ENCODE data around the gene RECK.

RECK gene

GRCh38 chr9:36119476-36119875 is 82.8 kb downstream of the RECK start:
- TF ChIP-seq CTCF (IDR thresholded peaks at IDR 0.05; ENCODE audit: insufficient read depth, low read depth, low read length, missing control alignments): no peak
- peak; percentile 25 for DNase-seq (ENCODE audit: low read depth)
- H3K4me3 ChIP-seq (ENCODE audit: low read length): no peak overlapping the region

GRCh38 chr9:36120705-36121104 is 84.0 kb downstream of the RECK start:
- TF ChIP-seq CTCF (IDR thresholded peaks at IDR 0.05; ENCODE audit: insufficient read depth, low read depth, low read length, missing control alignments): no peak
- H3K4me3 ChIP-seq (ENCODE audit: low read length): no peak overlapping the region
- no peak for DNase-seq (ENCODE audit: low read depth)

GRCh38 chr9:36121971-36122370 is 85.3 kb downstream of the RECK start:
- no peak for TF ChIP-seq CTCF (IDR thresholded peaks at IDR 0.05; ENCODE audit: insufficient read depth, low read depth, low read length, missing control alignments)
- DNase-seq (ENCODE audit: low read depth): no peak
- H3K4me3 ChIP-seq (ENCODE audit: low read length): no peak overlapping the region

GRCh38 chr9:36123515-36123914 is 86.8 kb downstream of the RECK start:
- no peak for TF ChIP-seq CTCF (IDR thresholded peaks at IDR 0.05; ENCODE audit: insufficient read depth, low read depth, low read length, missing control alignments)
- H3K4me3 ChIP-seq (ENCODE audit: low read length): no peak overlapping the region
- no peak for DNase-seq (ENCODE audit: low read depth)

- TF ChIP-seq CTCF (IDR thresholded peaks at IDR 0.05; ENCODE audit: insufficient read depth, low read depth, low read length, missing control alignments): no peak
- no peak for DNase-seq (ENCODE audit: low read depth)
- H3K4me3 ChIP-seq (ENCODE audit: low read length): no peak overlapping the region
These were observed 88.5 kb downstream of the RECK start for GRCh38 chr9:36125062-36125855.

GRCh38 chr9:36126016-36126730 is 89.5 kb downstream of the RECK start:
- TF ChIP-seq CTCF (IDR thresholded peaks at IDR 0.05; ENCODE audit: insufficient read depth, low read depth, low read length, missing control alignments): no peak
- no peak for DNase-seq (ENCODE audit: low read depth)

More at GRCh38 chr9:36126016-36126730, 89.5 kb downstream of the RECK start:
- no peak overlapping the region for H3K4me3 ChIP-seq (ENCODE audit: low read length)

All from epithelial cell of esophagus (primary cell).